ENCODE data around the gene HGFAC.

HGFAC gene

GRCh38 chr4:3418029-3418762 is 23.6 kb upstream of the HGFAC start:
- no peaks in the 10 kb centered on the region for H3K9me3 ChIP-seq (ENCODE audit: control insufficient read depth, low read length)
- H3K4me1 ChIP-seq (ENCODE audit: control insufficient read depth, insufficient read depth, low read length, poor library complexity, severe bottlenecking): peaks cover 12% of the 10 kb centered on the region
- no peak overlapping the region for H3K27ac ChIP-seq (ENCODE audit: low read depth, low read length, severe bottlenecking)
- 93 to 94% methylated on average over 18 to 22 of the region's 22 CpGs for WGBS, 2 experiments (ENCODE audit: insufficient coverage in 2 of 2)
- no peak overlapping the region for H3K4me3 ChIP-seq (ENCODE audit: extremely low read depth, insufficient read depth, low read length, poor library complexity, severe bottlenecking)
- H3K36me3 ChIP-seq (ENCODE audit: control insufficient read depth, insufficient read depth, low read length): peaks cover 23% of the 10 kb centered on the region

DNA sequence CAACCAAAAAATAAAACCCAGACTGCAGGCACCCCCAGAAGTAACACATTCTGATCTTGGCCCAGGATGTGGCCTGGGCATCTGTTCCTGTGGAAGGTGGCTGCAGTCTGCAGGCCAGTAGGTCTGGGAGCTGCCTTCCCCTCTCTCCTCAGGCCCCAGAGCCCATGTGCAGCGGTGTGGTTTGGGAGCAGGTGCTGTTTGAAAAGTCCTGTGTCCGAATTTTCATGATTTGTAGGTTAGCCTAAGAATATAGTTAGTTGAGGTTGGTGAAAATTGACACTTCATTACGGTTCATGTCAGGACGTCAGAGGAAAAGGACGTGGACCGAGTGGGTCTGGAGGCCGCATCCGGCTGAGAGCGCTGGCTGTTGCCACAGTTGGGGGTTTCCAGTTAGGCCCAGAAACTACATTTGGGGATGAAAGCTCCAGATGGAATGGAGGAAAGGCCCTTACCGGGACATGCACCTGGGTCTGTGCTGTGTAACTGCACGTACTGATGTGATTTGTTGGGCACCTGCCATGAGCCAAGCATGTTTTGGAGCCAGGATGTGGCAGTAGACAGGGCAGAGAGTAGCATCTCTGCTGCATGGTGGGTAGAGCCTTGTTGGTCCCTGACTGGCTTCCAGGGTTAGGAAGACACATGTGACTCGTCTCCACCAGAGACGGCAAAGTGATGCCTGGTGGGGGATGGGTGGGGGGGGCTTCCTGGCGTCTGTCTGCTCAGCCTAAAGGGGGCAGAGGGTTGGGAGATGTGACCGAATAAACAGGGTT is 21.7 kb upstream of the HGFAC start:
- H3K27ac ChIP-seq (ENCODE audit: low read depth, low read length, severe bottlenecking): no peak overlapping the region
- 88 to 90% methylated on average over 11 to 12 of the region's 15 CpGs for WGBS, 2 experiments (ENCODE audit: insufficient coverage in 2 of 2)
- H3K4me3 ChIP-seq (ENCODE audit: extremely low read depth, insufficient read depth, low read length, poor library complexity, severe bottlenecking): no peak overlapping the region
- peaks cover 27% of the 10 kb centered on the region for H3K36me3 ChIP-seq (ENCODE audit: control insufficient read depth, insufficient read depth, low read length)
- H3K9me3 ChIP-seq (ENCODE audit: control insufficient read depth, low read length): no peaks in the 10 kb centered on the region
- peaks cover 12% of the 10 kb centered on the region for H3K4me1 ChIP-seq (ENCODE audit: control insufficient read depth, insufficient read depth, low read length, poor library complexity, severe bottlenecking)

DNA sequence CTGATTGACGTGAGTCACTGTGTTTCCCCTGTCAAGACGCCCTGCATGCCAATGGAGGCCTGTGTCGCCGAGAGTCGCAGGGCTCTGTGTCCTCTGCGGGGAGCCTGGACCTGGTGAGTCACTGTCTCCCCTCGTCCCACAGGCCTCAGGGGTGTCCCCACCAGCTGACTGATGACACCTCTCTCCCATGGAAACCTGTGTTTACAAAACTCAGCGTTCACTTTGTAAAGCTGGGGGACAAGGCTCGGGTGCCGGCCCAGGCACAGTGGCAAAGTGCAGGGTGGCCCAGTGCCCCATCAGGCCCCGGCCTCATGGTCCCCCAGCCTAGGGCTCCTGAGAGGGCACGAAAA is 21.2 kb upstream of the HGFAC start:
- Histone ChIP-seq H3K4me1 (ENCODE audit: control insufficient read depth, insufficient read depth, low read length, poor library complexity, severe bottlenecking) (peaks cover 12% of the 10 kb centered on the region), H3K36me3 (ENCODE audit: control insufficient read depth, insufficient read depth, low read length) (peaks cover 27% of the 10 kb centered on the region), H3K9me3 (ENCODE audit: control insufficient read depth, low read length) (no peaks in the 10 kb centered on the region), H3K4me3 (ENCODE audit: extremely low read depth, insufficient read depth, low read length, poor library complexity, severe bottlenecking) (no peak overlapping the region), H3K27ac (ENCODE audit: low read depth, low read length, severe bottlenecking) (peak overlapping the region; percentile 29)
- WGBS, 2 experiments (ENCODE audit: insufficient coverage in 2 of 2): 83 to 90% methylated on average over 11 to 12 of the region's 12 CpGs

DNA sequence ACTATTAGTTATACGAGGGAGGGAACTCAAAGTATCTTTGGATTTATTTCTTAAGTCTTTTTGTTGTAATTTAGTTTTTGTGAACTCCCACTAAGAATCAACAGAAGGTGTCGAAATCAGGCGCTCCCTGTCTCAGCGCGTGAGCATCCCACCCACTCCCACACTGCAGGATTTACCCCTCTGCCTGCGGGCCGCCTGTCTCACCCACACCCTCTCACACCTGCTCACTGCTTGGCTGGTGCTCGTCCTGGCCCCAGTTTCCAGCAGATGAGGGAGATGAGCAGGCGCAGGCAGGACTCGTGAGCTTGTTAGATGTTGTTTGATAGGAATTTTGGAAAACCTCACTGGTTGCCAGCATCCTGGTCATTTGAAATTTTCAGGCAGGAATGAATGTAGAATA is 20.8 kb upstream of the HGFAC start:
- Histone ChIP-seq H3K4me3 (ENCODE audit: extremely low read depth, insufficient read depth, low read length, poor library complexity, severe bottlenecking) (no peak overlapping the region), H3K4me1 (ENCODE audit: control insufficient read depth, insufficient read depth, low read length, poor library complexity, severe bottlenecking) (peaks cover 12% of the 10 kb centered on the region), H3K27ac (ENCODE audit: low read depth, low read length, severe bottlenecking) (no peak overlapping the region), H3K9me3 (ENCODE audit: control insufficient read depth, low read length) (no peaks in the 10 kb centered on the region), H3K36me3 (ENCODE audit: control insufficient read depth, insufficient read depth, low read length) (peaks cover 27% of the 10 kb centered on the region)
- 100% methylated on average over 3 of the region's 10 CpGs; no CpG with 5 or more reads in 1 of the 2 experiments for WGBS, 2 experiments (ENCODE audit: insufficient coverage in 2 of 2)

GRCh38 chr4:3421470-3421869 is 20.3 kb upstream of the HGFAC start:
- 76 to 81% methylated on average over 11 to 12 of the region's 12 CpGs for WGBS, 2 experiments (ENCODE audit: insufficient coverage in 2 of 2)
- peaks cover 12% of the 10 kb centered on the region for H3K4me1 ChIP-seq (ENCODE audit: control insufficient read depth, insufficient read depth, low read length, poor library complexity, severe bottlenecking)
- no peaks in the 10 kb centered on the region for H3K9me3 ChIP-seq (ENCODE audit: control insufficient read depth, low read length)
- H3K4me3 ChIP-seq (ENCODE audit: extremely low read depth, insufficient read depth, low read length, poor library complexity, severe bottlenecking): no peak overlapping the region
- H3K36me3 ChIP-seq (ENCODE audit: control insufficient read depth, insufficient read depth, low read length): peaks cover 27% of the 10 kb centered on the region
- H3K27ac ChIP-seq (ENCODE audit: low read depth, low read length, severe bottlenecking): no peak overlapping the region

- Histone ChIP-seq H3K4me1 (ENCODE audit: control insufficient read depth, insufficient read depth, low read length, poor library complexity, severe bottlenecking) (peaks cover 12% of the 10 kb centered on the region), H3K4me3 (ENCODE audit: extremely low read depth, insufficient read depth, low read length, poor library complexity, severe bottlenecking) (no peak overlapping the region), H3K9me3 (ENCODE audit: control insufficient read depth, low read length) (no peaks in the 10 kb centered on the region), H3K27ac (ENCODE audit: low read depth, low read length, severe bottlenecking) (no peak overlapping the region), H3K36me3 (ENCODE audit: control insufficient read depth, insufficient read depth, low read length) (peaks cover 27% of the 10 kb centered on the region)
- WGBS, 2 experiments (ENCODE audit: insufficient coverage in 2 of 2): 94% methylated on average over 23 to 29 of the region's 29 CpGs
These were observed 19.4 kb upstream of the HGFAC start for GRCh38 chr4:3422241-3422801.

DNA sequence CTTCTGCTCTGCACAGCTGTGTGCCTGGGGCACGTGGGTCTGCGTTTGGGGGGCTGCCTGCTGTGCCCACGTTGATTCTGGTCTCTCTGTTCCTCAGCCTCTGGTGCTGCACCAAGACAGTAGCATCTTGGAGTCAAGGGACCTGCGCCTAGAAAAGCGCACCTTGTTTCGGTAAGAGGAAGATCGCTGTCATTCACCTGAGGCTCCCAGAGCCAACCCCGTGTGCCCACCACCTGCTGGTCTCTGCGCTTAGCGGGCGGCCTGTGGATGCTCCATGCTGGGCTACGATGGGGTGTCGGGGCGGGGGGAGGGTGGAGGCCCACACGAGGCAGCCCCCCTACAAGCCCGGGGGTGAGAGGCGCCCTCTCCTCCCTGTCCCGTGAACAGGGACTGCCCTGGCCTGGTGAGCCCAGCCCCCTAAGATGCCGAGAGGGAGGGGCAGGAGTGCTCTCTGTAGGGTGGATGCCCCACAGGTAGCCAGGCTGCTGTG is 18.9 kb upstream of the HGFAC start:
- H3K4me1 ChIP-seq (ENCODE audit: control insufficient read depth, insufficient read depth, low read length, poor library complexity, severe bottlenecking): peaks cover 12% of the 10 kb centered on the region
- H3K4me3 ChIP-seq (ENCODE audit: extremely low read depth, insufficient read depth, low read length, poor library complexity, severe bottlenecking): no peak overlapping the region
- no peak overlapping the region for H3K27ac ChIP-seq (ENCODE audit: low read depth, low read length, severe bottlenecking)
- H3K9me3 ChIP-seq (ENCODE audit: control insufficient read depth, low read length): no peaks in the 10 kb centered on the region
- 88 to 93% methylated on average over 17 to 19 of the region's 19 CpGs for WGBS, 2 experiments (ENCODE audit: insufficient coverage in 2 of 2)
- peaks cover 22% of the 10 kb centered on the region for H3K36me3 ChIP-seq (ENCODE audit: control insufficient read depth, insufficient read depth, low read length)

DNA sequence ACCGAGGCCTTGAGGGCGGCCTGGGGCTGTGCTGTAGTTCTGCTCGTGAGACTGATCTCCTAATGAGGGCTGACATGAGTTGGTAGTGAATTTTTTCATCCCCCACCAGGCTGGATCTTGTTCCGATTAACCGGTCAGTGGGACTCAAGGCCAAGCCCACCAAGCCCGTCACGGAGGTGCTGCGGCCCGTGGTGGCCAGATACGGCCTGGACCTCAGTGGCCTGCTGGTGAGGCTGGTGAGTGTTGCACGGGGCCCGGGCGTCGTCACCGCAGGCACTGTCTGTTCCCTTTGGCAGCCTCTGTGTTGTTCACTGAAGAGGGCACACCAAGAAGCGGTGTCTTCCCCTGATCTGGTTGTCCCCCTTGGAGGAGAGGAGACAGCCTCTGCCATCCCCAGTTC is 18.4 kb upstream of the HGFAC start:
- Histone ChIP-seq H3K4me1 (ENCODE audit: control insufficient read depth, insufficient read depth, low read length, poor library complexity, severe bottlenecking) (peaks cover 12% of the 10 kb centered on the region), H3K9me3 (ENCODE audit: control insufficient read depth, low read length) (no peaks in the 10 kb centered on the region), H3K36me3 (ENCODE audit: control insufficient read depth, insufficient read depth, low read length) (peaks cover 22% of the 10 kb centered on the region), H3K4me3 (ENCODE audit: extremely low read depth, insufficient read depth, low read length, poor library complexity, severe bottlenecking) (no peak overlapping the region), H3K27ac (ENCODE audit: low read depth, low read length, severe bottlenecking) (no peak overlapping the region)
- 92 to 96% methylated on average over 15 to 16 of the region's 16 CpGs for WGBS, 2 experiments (ENCODE audit: insufficient coverage in 2 of 2)

GRCh38 chr4:3423952-3424351 is 17.8 kb upstream of the HGFAC start:
- H3K36me3 ChIP-seq (ENCODE audit: control insufficient read depth, insufficient read depth, low read length): peaks cover 24% of the 10 kb centered on the region
- no peak overlapping the region for H3K4me3 ChIP-seq (ENCODE audit: extremely low read depth, insufficient read depth, low read length, poor library complexity, severe bottlenecking)
- no peaks in the 10 kb centered on the region for H3K9me3 ChIP-seq (ENCODE audit: control insufficient read depth, low read length)
- H3K27ac ChIP-seq (ENCODE audit: low read depth, low read length, severe bottlenecking): no peak overlapping the region
- peaks cover 12% of the 10 kb centered on the region for H3K4me1 ChIP-seq (ENCODE audit: control insufficient read depth, insufficient read depth, low read length, poor library complexity, severe bottlenecking)
- 93 to 96% methylated on average over 13 of the region's 13 CpGs for WGBS, 2 experiments (ENCODE audit: insufficient coverage in 2 of 2)

DNA sequence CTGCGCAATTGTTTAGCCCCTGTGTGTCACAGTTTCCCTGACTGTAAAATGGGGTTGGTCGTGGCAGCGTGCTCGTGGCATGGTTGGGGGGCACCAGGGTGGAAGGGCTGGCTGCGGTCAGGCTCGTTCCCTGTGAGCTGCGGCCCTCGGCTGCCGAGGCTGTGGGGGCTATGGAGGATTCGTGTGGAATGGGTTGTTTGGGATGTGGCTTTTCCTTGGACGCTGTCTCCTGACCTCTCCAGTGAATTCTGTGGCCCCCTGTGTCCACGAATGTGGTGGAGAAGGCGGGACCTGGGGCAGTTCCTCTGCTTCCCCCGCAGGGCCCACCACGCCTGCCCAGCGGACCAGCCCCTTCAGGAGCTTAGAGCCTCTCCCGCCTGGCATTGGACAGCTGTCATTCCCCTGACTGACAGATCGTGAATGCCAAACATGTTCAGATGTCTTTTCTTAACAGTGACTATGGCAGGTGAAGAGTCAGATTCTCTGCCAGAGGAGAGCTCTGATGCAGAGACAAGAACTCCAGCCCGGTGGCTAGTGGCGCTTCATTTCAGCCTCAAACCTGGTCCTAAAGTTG is 17.2 kb upstream of the HGFAC start:
- no peak overlapping the region for H3K27ac ChIP-seq (ENCODE audit: low read depth, low read length, severe bottlenecking)
- 91 to 94% methylated on average over 13 to 14 of the region's 20 CpGs for WGBS, 2 experiments (ENCODE audit: insufficient coverage in 2 of 2)
- H3K9me3 ChIP-seq (ENCODE audit: control insufficient read depth, low read length): no peaks in the 10 kb centered on the region
- no peak overlapping the region for H3K4me3 ChIP-seq (ENCODE audit: extremely low read depth, insufficient read depth, low read length, poor library complexity, severe bottlenecking)
- H3K36me3 ChIP-seq (ENCODE audit: control insufficient read depth, insufficient read depth, low read length): peaks cover 31% of the 10 kb centered on the region
- H3K4me1 ChIP-seq (ENCODE audit: control insufficient read depth, insufficient read depth, low read length, poor library complexity, severe bottlenecking): peaks cover 7% of the 10 kb centered on the region

Measured in mesodermal cell (in vitro differentiated cells).